NCI-H2107 (cell line): ENCODE results near the gene RHD.
A peak's percentile ranks its signal among the peaks of the same experiment; 100 is the strongest.
"Not testable (repeated sequence)": the region's sequence is repeated elsewhere in the genome, so short reads cannot be mapped to it uniquely, and the experiment has no call there.

Source experiments
- DNase-seq: peaks from one replicate; lab custom pipeline; 2025; lab: John Stamatoyannopoulos, UW

The RHD gene

DNA sequence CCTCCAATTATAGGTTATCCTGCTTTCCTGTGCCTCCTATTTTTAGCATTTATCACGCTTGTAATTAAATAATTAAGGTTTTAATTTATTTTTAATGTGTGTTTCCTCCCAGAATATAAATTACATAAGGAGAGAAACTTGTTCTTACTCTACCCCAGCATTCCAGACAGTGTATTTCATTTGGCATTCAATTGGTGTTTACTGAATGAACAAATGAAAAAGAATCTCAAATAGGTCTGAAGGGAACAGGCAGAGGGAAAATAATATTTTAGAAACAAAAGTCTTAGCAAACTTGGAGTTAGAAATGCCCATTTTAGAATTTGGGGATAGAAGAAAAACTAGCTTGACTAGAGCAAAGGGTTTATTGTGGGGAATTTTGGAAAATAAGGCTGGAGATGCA, 15.1 kb upstream of the RHD start:
- no peak for DNase-seq

DNA sequence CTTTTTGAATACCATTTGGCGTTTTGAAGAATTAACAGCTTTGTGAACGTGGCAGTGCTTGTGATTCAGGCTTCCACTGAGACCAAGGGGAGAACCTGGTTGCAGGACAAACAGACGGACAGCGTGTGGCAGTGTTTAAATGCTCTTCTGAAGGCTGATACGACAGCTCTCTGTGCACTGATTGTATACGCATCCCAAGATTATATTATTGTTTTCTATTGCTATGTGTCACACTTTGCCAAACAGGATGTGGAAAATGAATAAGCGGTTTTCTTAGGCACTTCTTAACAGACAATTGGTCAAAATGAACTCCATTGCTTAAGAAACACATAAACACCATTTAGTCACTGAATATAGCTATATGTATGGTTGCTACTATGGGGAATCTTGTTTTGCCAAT, 12.5 kb upstream of the RHD start:
- not testable (repeated sequence) for DNase-seq

DNA sequence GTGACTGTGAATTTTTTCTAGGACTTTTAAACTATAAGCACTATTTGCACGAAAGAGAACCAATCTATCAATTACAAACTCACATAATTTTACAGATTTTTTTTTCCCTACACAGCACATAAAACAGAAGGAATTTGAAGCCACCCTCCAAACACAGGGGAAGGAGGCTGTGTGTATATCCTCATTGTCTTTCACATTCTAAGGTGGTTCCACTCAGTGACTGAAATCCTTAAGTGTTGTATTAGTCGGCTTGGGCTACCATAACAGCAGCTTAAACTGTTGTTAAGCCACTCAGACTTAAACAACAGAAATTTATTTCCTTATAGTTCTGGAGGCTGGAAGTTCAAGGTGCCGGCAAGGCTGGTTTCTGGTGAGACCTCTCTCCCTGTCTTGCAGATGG, 12.0 kb upstream of the RHD start:
- not testable (repeated sequence) for DNase-seq

DNA sequence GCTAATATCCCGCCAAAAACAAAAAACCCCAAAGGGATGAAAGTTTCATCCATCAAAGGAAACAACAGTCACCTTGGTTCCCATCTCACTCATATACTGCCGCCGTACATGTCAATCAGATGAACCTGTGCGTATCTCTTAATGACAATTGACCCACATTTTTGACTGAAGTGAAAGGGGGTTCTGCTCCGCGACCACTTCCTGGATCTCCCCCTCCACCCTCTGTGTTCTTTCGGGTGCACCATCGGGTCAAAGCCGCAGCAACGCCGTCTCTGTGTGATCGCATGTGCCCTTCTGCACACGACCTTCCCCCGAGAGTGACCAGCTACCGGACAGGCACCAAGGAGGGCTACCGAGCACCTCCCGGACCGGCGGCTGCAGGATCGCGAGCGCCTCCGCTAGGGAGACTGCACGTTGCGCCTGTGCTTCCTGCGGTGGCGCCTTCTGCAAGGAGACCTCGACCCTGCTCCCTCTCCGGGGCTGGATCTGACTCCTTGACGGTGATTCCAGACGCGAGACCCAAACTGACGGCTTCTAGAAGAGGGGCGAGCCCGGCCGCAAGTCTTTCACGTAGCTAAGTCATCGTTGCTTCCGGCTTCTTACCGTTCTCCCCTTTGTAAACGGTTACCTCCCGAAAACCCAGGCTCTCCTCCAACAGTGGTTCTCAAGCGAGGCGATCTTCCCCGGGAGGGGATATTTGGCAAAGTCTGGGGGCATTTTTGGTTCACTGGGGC, 5.6 kb upstream of the RHD start:
- not testable (repeated sequence) for DNase-seq

DNA sequence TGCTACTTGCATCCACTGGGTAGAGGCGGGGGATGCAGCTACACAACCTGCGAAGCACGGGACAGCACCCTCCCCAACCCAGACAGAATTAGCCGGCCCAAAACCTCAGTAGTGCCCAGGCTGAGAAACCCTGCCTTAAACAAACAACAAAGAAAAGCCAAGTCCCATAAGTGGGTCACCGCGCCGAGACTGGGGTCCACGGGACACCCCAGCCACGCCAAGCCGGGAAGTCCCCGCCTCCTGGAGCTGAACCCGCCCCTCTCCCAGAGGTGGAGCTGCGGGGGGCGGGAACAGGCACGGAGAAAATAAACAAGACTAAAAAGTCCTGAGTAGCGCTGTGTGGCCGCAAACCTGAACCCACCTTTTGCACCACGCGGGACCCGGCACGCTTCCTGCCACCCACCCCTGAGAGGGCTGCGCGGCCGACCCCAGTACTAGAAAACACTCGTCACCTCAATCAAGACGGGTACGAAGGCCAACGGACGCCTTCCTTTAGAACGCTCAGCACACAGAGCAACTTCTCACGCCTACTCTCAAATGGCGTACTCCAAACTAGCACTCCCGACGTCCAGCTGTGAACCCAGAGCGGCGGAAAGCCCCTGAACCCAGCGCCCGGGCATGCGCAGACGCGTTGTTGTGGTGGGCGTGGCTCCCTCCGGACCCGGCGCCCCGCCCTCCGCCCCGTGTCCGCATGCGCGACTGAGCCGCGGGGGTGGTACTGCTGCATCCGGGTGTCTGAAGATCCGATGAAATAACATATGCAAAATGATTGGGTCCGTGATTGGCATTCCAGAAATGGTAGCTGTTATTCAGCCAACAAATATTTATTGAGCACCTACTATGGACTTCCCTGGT, 4.8 kb upstream of the RHD start:
- peak; percentile 49 for DNase-seq

DNA sequence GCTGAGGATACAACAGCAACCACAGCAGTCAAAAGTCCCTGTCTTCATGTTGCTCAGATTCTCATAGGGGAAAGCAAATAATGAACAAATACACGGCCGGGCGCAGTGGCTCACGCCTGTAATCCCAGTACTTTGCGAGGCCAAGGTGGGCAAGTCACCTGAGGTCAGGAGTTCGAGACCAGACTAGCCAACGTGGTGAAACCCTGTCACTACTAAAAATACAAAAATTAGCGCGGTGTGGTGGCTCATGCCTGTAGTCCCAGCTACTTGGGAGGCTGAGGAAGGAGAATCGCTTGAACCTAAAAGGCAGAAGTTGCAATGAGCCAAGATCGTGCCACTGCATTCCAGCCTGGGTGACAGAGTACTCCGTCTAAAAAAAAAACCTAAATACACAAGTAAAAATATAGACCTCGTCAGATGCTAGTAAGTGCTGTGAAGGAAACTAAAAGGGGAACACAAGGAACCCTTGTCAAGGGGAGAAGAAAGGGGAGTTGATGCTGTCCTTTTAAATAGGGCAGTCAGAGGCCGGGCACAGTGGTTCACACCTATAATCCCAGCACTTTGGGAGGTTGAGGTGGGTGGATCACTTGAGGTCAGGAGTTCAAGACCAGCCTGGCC, 4.1 kb upstream of the RHD start:
- not testable (repeated sequence) for DNase-seq

DNA sequence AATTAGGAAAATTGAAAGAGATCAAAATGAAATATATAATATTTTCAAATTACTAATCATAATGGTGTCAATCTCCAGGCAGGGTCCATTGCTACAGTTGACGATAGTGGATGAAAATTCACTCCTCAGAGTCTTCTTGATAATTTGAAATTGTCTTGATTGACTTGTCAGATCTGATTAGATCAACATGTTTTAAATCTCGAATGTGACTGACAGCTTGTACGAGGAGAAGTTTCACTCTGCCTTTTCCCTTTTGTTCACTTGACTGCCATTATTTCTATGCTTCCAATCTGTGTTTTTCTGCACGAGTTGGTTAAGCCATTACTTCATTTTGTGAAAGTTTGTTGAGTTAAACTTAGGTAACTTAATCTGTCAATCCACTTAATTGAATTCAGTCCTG, 3.3 kb downstream of the RHD start:
- not testable (repeated sequence) for DNase-seq

DNA sequence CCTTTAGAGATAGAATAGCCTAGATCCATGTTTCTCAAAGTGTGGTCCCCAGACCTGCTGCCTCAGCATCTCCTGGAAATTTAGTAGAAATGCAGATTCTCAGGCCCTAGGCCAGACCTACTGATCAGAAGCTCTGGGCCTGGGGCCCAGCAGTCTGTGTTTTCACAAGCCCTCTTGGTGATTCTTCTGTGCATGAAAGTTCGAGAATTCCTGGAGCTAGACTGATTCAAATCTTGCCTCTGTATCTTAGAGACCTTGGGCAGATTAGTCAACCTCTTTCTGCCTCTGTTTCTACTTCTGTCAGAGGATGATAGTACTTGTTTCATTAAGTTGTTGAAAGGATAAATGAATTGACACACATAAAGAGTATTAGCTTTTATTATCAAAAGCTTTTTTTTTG, 5.0 kb downstream of the RHD start:
- not testable (repeated sequence) for DNase-seq

DNA sequence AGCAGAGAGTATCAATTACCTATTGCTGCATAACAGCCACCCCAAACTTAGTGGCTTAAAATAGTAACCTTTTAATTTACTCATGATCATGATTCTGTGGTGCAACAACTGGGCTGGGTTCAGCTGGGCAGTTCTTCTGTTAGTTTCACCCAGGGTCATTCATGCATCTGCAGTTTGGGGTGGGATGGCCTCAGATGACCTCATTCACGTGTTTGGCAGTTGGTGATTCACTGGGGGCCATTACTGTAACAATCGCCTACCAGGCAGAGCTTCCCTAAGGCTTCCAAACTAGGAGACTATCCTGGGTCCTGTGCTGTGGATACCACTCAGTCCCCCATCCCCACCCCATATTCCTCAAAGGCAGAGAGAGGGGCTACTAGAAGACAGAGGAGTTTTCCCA, 6.0 kb downstream of the RHD start:
- not testable (repeated sequence) for DNase-seq

DNA sequence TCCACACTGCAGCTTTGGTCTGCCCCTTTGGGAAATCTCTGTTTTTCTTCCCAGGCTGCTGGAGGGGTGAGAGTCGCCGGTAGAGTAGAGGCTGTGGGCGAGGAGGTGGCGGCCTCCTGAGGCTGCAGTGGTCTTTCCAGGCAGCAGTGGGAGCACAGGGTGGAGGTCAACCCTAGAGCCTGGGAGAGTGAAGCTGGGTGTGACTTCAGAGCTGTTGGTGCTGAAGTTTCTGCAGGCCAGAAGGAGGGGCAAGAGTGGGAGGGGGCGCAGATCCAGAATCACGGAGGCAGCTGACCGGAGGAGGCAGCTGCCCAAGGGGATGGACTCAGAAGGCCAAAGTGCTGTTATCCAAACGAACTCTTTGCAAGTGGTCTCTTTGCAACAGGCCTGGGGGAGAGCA, 6.5 kb downstream of the RHD start:
- not testable (repeated sequence) for DNase-seq

DNA sequence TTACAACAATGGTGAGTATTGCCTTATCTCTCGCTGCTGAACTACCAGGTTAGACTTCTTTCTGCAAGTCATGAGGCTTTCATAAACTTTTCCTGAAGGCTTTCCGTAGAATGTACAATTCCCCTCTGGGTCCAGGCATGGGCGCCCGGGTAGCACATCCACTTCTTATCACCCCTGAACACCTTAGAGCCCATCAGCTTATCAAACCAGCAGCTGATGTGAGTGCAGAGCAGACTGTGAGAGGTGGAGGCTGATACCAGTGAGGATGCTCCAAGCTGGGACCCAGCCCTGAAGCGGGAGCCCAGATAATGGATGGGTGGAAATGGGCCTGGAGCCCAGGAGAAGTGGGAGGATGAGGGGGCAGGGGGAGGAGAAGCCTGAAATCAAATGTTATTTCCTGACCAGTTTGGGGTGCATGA, 7.4 kb downstream of the RHD start:
- not testable (repeated sequence) for DNase-seq

DNA sequence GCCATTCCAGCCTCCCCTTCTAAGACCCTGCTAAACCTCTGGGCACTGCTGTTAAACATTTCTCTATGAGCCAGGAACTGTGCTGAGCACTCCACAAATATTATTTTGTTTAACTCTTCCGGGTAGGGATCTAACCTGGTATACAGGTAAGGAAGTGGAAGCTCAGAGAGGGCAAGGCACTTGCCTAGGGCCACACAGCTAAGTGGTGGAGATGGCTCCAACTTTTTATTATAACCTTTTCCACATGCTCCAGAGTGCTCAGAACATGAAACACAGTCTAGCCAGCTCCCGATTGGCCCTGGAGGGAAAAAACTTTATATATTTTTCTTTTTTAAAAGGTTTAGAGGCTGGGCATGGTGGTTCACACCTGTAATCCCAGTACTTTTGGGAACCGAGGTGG, 13.6 kb downstream of the RHD start:
- not testable (repeated sequence) for DNase-seq

DNA sequence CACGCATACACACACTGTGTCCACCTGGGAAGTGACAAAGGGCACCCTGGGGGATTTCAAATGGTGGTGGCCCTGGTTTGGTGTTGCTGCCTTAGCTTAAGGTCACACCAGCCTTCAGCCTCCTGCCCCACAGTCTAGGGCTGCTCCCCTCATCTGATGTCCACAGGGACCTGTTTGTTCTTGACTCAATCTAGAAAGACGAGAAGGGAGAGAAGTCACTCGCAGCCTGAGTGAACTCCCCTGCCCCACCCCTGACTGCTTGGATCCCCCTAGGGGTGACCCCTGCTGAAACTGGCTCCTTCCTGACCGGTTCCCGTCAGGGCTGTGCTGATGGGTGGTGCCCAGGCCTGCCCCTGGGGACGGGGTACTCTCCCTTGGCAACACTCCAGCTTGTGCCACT, 14.9 kb downstream of the RHD start:
- DNase-seq, result not testable (repeated sequence)

DNA sequence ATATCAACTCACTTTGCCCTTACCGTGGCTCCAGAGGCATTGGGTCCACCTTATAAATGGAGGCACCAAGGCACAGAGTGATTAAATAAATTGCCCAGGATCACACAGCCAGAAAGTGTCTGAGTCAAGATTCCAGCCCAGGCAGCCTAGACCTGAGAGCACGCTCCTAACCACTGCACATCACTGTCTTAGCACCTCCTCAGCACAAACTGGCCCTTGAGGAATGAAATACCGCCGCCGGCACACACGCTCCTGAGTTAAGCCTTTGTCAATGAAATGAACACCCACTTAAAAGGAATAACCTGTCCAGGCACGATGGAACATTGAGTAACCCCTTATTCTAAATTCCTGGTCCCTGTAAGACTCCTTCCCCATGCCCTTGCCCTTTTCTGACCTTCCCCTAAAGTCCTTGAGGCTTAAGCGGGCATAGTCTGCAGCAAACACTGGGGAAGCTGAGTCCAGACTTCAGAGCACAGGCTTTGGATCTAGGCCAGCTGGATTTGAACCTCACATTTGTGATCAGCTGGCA, 16.3 kb downstream of the RHD start:
- not testable (repeated sequence) for DNase-seq

DNA sequence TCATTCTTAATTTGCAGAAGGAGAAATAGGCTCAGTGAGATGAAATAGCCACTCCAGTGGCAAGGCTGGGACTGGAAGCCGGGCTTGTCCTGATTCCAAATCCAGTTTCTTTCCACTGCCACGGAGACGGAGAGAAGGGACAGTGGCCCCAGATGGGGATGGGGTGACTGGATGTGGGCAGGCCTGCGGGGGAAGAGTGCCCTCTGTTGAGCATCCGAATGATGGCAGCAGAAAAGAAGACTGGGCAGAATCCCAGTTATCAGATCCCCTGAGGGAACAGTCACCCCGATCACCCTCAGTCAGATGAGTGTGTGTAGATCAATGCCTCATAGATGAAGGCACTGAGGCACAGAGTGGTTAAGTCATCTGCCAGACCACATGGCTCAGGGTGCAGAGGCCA, 17.7 kb downstream of the RHD start:
- DNase-seq, result not testable (repeated sequence)

DNA sequence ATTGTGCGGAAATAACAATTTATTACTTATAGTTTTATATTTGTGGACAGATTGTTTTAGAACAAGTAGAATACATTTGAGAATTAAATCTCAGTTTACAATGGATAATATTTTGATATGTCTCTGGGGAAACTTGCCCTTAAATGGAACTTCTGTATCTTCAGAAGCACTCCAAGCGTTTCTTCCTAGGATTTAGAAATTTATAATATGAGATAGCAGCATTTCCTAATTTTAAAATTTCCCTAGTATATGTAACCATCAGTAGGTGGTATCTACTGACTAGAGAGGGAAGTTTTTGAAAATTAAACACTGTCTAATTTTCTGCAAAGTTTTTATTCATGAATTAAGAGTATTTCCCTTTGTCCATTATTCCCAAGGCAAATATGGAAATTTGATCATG, 21.1 kb downstream of the RHD start:
- DNase-seq, result not testable (repeated sequence)

DNA sequence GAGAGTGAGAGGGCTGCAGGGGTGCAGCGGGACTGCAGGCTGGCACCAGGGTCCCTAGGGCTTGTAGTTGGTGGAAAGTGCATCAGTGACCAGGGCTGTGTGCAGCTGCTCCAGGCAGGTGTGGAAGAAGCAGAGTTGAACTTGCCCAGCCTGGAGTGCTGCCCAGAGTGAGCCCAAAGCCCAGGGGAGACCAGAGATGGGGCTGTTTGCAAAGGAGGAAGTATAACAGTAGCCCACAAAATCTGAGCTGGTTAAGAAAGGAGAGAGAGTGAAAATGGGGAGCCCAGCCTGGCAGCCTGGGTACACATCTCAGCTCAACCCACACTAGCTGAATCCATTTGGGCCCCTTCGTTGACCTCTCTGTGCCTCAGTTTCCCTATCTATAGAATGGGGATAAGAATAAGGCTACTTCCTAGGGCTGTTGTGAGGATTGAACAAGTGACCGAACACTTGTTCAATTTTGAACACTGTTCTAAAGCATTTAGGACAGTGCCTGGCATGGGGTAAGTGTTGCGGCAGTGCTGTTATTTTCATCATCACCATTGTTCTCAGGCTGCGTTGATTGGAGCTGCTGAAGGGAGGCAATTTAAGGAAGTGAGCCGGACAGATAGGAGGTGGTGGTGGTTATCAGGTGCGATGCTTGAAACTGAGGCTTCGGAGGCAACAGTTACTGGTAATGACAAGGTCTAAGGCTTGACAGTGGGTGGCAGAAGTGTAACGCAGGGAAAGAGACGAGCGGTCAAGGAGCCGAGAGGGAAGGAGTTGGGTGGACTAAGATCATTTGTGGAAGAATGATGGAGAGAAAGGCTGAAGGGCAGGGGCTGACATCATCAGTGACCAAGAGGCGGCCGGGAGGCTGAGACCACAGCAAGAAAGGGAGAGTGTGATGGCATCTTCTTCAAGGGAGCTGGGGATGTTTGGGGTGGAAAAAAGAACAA, 22.8 kb downstream of the RHD start:
- not testable (repeated sequence) for DNase-seq

DNA sequence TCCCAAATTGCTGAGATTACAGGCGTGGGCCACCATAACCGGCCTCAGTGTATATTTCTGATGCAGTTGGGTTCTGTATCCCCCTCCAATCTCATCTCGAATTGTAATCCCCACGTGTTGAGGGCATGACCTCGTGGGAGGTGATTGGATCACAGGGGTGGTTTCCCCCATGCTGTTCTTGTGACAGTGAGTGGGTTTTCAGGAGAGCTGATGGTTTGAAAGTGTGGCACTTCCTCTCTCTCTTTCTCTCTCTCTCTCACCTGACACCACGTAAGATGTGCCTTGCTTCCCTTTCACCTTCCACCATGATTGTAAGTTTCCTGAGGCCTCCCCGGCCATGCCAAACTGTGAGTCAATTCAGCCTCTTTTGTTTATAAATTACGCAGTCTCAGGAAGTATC, 24.2 kb downstream of the RHD start:
- DNase-seq, result not testable (repeated sequence)

DNA sequence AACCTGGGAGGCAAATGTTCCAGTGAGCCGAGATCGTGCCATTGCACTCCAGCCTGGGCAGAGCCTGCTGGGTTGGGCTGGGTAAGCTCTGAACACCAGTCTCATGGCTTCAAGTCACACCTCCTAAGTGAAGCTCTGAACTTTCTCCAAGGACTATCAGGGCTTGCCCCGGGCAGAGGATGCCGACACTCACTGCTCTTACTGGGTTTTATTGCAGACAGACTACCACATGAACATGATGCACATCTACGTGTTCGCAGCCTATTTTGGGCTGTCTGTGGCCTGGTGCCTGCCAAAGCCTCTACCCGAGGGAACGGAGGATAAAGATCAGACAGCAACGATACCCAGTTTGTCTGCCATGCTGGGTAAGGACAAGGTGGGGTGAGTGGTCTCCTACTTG, 28.4 kb downstream of the RHD start:
- not testable (repeated sequence) for DNase-seq

DNA sequence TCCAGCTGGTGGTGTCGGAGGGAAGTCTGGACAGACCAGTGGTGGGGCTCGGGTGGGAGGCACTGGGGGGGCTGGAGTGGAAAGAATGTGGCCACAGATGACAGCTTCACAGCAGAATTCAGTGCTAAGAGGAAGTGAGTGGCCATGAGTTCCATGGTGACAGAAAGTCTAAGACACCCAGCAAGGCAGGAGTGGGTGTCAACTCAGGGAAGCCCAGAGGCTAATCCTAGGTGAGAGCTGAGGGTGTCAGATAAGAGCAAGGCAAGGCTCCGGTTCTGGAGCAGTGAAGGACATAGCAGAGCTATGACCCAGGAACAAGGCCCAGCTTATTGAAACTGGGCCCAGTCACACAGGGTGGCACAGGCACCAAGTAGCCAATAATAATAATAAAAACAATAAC, 30.0 kb downstream of the RHD start:
- not testable (repeated sequence) for DNase-seq

DNA sequence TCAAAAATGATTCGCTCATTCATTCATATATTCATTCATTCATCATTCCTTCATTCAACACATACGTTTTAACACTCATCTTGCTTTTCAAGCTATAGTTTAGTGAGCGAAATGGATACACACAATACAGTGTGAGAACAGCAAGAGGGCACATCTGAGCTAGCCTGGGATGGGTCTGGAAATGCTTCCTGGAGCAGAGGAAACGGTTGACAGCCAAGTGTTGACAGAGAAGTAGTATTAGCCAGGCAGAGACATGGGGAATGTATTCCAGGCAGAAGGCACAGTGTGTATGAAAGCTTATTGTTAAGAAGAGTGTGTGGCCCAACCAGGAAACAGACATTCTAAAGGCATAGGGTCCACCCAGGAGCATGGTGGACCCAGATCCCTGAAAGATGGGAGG, 32.6 kb downstream of the RHD start:
- not testable (repeated sequence) for DNase-seq
